DMS53 treated with DMSO at 0.1 percent for 48 hours (cell line): ENCODE measurements around the gene APOC3.

ENCODE experiments used
- DNase-seq: peaks from one replicate; lab custom pipeline; 2025; ENCODE audit not compliant: unreplicated experiment; lab: John Stamatoyannopoulos, UW

Gene APOC3

GRCh38 chr11:116847612-116848011 lies 17.9 kb downstream of the APOC3 start:
- no peak for DNase-seq

GRCh38 chr11:116849060-116849459 lies 19.4 kb downstream of the APOC3 start:
- DNase-seq: no peak

- DNase-seq: no peak
Observed at GRCh38 chr11:116849486-116849885, 19.8 kb downstream of the APOC3 start.

GRCh38 chr11:116851626-116852025 lies 21.9 kb downstream of the APOC3 start:
- DNase-seq: no peak

- DNase-seq: no peak
Observed at GRCh38 chr11:116852261-116853031, 22.7 kb downstream of the APOC3 start.

GRCh38 chr11:116853461-116854073 lies 23.9 kb downstream of the APOC3 start:
- DNase-seq: no peak

GRCh38 chr11:116855413-116855812 lies 25.7 kb downstream of the APOC3 start:
- DNase-seq: no peak

GRCh38 chr11:116856423-116856822 lies 26.7 kb downstream of the APOC3 start:
- DNase-seq: no peak

GRCh38 chr11:116857316-116857715 lies 27.6 kb downstream of the APOC3 start:
- no peak for DNase-seq

GRCh38 chr11:116857936-116858335 lies 28.2 kb downstream of the APOC3 start:
- DNase-seq: no peak

GRCh38 chr11:116859175-116859574 lies 29.5 kb downstream of the APOC3 start:
- DNase-seq: no peak

- DNase-seq: no peak
Observed at GRCh38 chr11:116860303-116860702, 30.6 kb downstream of the APOC3 start.

- no peak for DNase-seq
Observed at GRCh38 chr11:116861539-116861938, 31.8 kb downstream of the APOC3 start.

GRCh38 chr11:116862185-116862584 lies 32.5 kb downstream of the APOC3 start:
- DNase-seq: no peak

GRCh38 chr11:116862951-116863350 lies 33.2 kb downstream of the APOC3 start:
- DNase-seq: no peak

- no peak for DNase-seq
Observed at GRCh38 chr11:116864531-116864930, 34.8 kb downstream of the APOC3 start.

GRCh38 chr11:116865696-116866095 lies 36.0 kb downstream of the APOC3 start:
- DNase-seq: no peak

- no peak for DNase-seq
Observed at GRCh38 chr11:116866804-116867455, 37.2 kb downstream of the APOC3 start.

GRCh38 chr11:116867619-116868018 lies 37.9 kb downstream of the APOC3 start:
- no peak for DNase-seq

GRCh38 chr11:116868066-116868465 lies 38.4 kb downstream of the APOC3 start:
- no peak for DNase-seq

GRCh38 chr11:116869610-116870009 lies 39.9 kb downstream of the APOC3 start:
- peak; percentile 15 for DNase-seq

- DNase-seq: no peak
Observed at GRCh38 chr11:116870054-116870453, 40.3 kb downstream of the APOC3 start.
